Trophoblast cell (in vitro differentiated cells and primary cell): ENCODE measurements around the gene TNFRSF12A.

Experiments used
- DNase-seq, 2 donors: peaks; one replicate each; pipeline ENCODE4 v3.0.0-alpha.2; 2016
- H2AFZ ChIP-seq: 2 replicates; pipeline ENCODE4 v1.6.1; 2013; ENCODE audit warnings: low read length, moderate library complexity, mild to moderate bottlenecking; ENCODE audit not compliant: insufficient read depth, poor library complexity
- H2AK5ac ChIP-seq: 2 replicates; pipeline ENCODE4 v1.6.1; 2013; ENCODE audit warnings: mild to moderate bottlenecking, low read length
- H2BK120ac ChIP-seq: 2 replicates; pipeline ENCODE4 v1.6.1; 2013; ENCODE audit warnings: low read length, mild to moderate bottlenecking, moderate library complexity; ENCODE audit not compliant: insufficient read depth, poor library complexity
- H2BK12ac ChIP-seq: 2 replicates; pipeline ENCODE4 v1.6.1; 2013; ENCODE audit warnings: mild to moderate bottlenecking, low read length, moderate library complexity
- H2BK5ac ChIP-seq: 2 replicates; pipeline ENCODE4 v1.6.1; 2013; ENCODE audit warnings: low read length, low read depth, moderate library complexity, mild to moderate bottlenecking; ENCODE audit not compliant: poor library complexity
- H3K14ac ChIP-seq: 2 replicates; pipeline ENCODE4 v1.6.1; 2013; ENCODE audit warnings: mild to moderate bottlenecking, low read length
- H3K18ac ChIP-seq: 2 replicates; pipeline ENCODE4 v1.6.1; 2013; ENCODE audit warnings: mild to moderate bottlenecking, low read length
- H3K23ac ChIP-seq: 2 replicates; pipeline ENCODE4 v1.6.1; 2013; ENCODE audit warnings: low read length
- H3K27ac ChIP-seq: 2 replicates; pipeline ENCODE4 v1.5.1; 2013; ENCODE audit warnings: low read depth, mild to moderate bottlenecking, inconsistent platforms, low read length, moderate library complexity
- H3K27me3 ChIP-seq: 2 replicates; pipeline ENCODE4 v1.6.1; 2013; ENCODE audit warnings: inconsistent platforms, mild to moderate bottlenecking, low read length, moderate library complexity; ENCODE audit not compliant: insufficient read depth
- H3K36me3 ChIP-seq, 2 experiments: 1 replicate in 1 of 2; 2 replicates in 1 of 2; pipeline ENCODE4 v1.6.1; 2013; ENCODE audit warnings: low read length in 2 of 2, mild to moderate bottlenecking in 2 of 2, moderate library complexity in 1 of 2; ENCODE audit not compliant: insufficient read depth in 2 of 2, control insufficient read depth in 1 of 2
- H3K4ac ChIP-seq: 2 replicates; pipeline ENCODE4 v1.6.1; 2013; ENCODE audit warnings: low read depth, mild to moderate bottlenecking, low read length, moderate library complexity
- H3K4me1 ChIP-seq, 2 experiments: 1 replicate in 1 of 2; 2 replicates in 1 of 2; pipeline ENCODE4 v1.6.1; 2013; ENCODE audit warnings: low read length in 2 of 2, mild to moderate bottlenecking in 2 of 2, moderate library complexity in 1 of 2; ENCODE audit not compliant: insufficient read depth in 2 of 2, control insufficient read depth in 1 of 2
- H3K4me2 ChIP-seq: 2 replicates; pipeline ENCODE4 v1.6.1; 2013; ENCODE audit warnings: inconsistent platforms, mild to moderate bottlenecking, low read length, moderate library complexity
- H3K4me3 ChIP-seq: 2 replicates; pipeline ENCODE4 v1.5.1; 2013; ENCODE audit warnings: mild to moderate bottlenecking, low read depth, low read length, inconsistent platforms
- H3K79me1 ChIP-seq: one replicate; pipeline ENCODE4 v1.6.1; 2013; ENCODE audit warnings: low read length
- H3K79me2 ChIP-seq: 2 replicates; pipeline ENCODE4 v1.6.1; 2013; ENCODE audit warnings: low read length, mild to moderate bottlenecking; ENCODE audit not compliant: control insufficient read depth, insufficient read depth, poor library complexity
- H3K9ac ChIP-seq: 2 replicates; pipeline ENCODE4 v1.6.1; 2013; ENCODE audit warnings: mild to moderate bottlenecking, low read length
- H3K9me3 ChIP-seq: 2 replicates; pipeline ENCODE4 v1.6.1; 2013; ENCODE audit warnings: low read depth, mild to moderate bottlenecking, control low read depth, inconsistent platforms, low read length; ENCODE audit not compliant: insufficient read depth
- H4K12ac ChIP-seq: 2 replicates; pipeline ENCODE4 v1.6.1; 2013; ENCODE audit warnings: low read depth, mild to moderate bottlenecking, low read length, moderate library complexity
- H4K8ac ChIP-seq: 2 replicates; pipeline ENCODE4 v1.6.1; 2013; ENCODE audit warnings: low read depth, mild to moderate bottlenecking, low read length, moderate library complexity
- H4K91ac ChIP-seq: one replicate; pipeline ENCODE4 v1.6.1; 2013; ENCODE audit warnings: low read depth, mild to moderate bottlenecking, low read length, moderate library complexity
- WGBS: extraction: QIAGEN DNeasy Blood & Tissue Kit; methylation state at CpG from one replicate; pipeline ENCODE4 v1.1.7; 2013; ENCODE audit warnings: missing lambda C conversion rate; ENCODE audit not compliant: insufficient read length, insufficient coverage; ENCODE audit errors: extremely low coverage; 5-methylcytosine and 5-hydroxymethylcytosine counted together

TNFRSF12A gene

DNA sequence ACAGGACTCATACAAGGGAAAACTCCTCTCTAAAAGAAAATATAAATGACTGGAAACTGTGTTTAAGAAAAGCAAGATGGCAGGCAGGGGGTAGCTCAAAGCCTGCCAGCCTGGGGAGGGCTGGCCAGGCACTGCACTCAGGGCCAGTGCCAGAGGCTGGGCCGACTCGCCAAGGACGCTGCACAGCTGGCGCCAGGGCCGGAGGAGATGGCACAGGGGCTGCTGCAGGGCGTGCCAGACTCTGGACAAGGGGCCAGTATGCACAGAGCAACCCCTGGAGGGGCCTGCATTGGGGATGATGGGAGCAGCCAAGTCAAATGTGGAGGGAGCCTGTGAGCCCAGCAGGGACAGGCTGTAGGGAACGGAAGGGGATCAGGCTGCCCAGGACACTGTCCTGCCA, 44.0 kb upstream of the TNFRSF12A start:
- Histone ChIP-seq H2BK5ac (no peak overlapping the region), H3K23ac (no peak overlapping the region), H3K4me1 (peaks cover 12% of the 10 kb centered on the region in 2 experiments), H4K12ac (no peak overlapping the region), H3K36me3 (peaks cover 55 to 62% of the 10 kb centered on the region in 2 experiments), H3K4me2 (no peak overlapping the region), H3K4me3 (no peak overlapping the region), H3K14ac (no peak overlapping the region), H2BK12ac (no peak overlapping the region), H3K79me2 (peaks cover 10% of the 10 kb centered on the region), H2AFZ (no peak overlapping the region), H3K4ac (no peak overlapping the region), H4K91ac (no peak overlapping the region), H2BK120ac (no peak overlapping the region), H3K27ac (no peak overlapping the region), H3K9ac (no peak overlapping the region), H2AK5ac (no peak overlapping the region), H4K8ac (no peak overlapping the region), H3K18ac (no peak overlapping the region), H3K27me3 (no peaks in the 10 kb centered on the region), H3K79me1 (peaks cover 14% of the 10 kb centered on the region), H3K9me3 (no peaks in the 10 kb centered on the region)
- no peak for DNase-seq
- WGBS: no CpG with 5 or more reads among the region's 7 CpGs

GRCh38 chr16:2976673-2977072, 43.5 kb upstream of the TNFRSF12A start:
- Histone ChIP-seq H3K4me2 (no peak overlapping the region), H4K12ac (no peak overlapping the region), H2BK120ac (no peak overlapping the region), H2BK5ac (no peak overlapping the region), H2AFZ (no peak overlapping the region), H2BK12ac (no peak overlapping the region), H3K4me1 (peaks cover 16 to 17% of the 10 kb centered on the region in 2 experiments), H3K36me3 (peaks cover 53 to 60% of the 10 kb centered on the region in 2 experiments), H4K8ac (no peak overlapping the region), H3K27ac (no peak overlapping the region), H4K91ac (no peak overlapping the region), H3K4me3 (no peak overlapping the region), H3K9me3 (no peaks in the 10 kb centered on the region), H3K4ac (no peak overlapping the region), H3K18ac (no peak overlapping the region), H3K9ac (no peak overlapping the region), H3K79me2 (peaks cover 10% of the 10 kb centered on the region), H3K79me1 (peaks cover 15% of the 10 kb centered on the region), H3K27me3 (no peaks in the 10 kb centered on the region), H3K14ac (no peak overlapping the region), H2AK5ac (no peak overlapping the region), H3K23ac (no peak overlapping the region)
- DNase-seq: no peak
- WGBS: no CpG with 5 or more reads among the region's 15 CpGs

- H4K12ac ChIP-seq: no peak overlapping the region
- H3K4me3 ChIP-seq: no peak overlapping the region
- H2BK120ac ChIP-seq: no peak overlapping the region
- no peak overlapping the region for H3K14ac ChIP-seq
- H3K18ac ChIP-seq: no peak overlapping the region
- no peak overlapping the region for H4K91ac ChIP-seq
- H3K23ac ChIP-seq: no peak overlapping the region
- no peak overlapping the region for H3K27ac ChIP-seq
- peaks cover 10% of the 10 kb centered on the region for H3K79me2 ChIP-seq
- H3K9ac ChIP-seq: no peak overlapping the region
- no peak overlapping the region for H2BK12ac ChIP-seq
- H3K9me3 ChIP-seq: no peaks in the 10 kb centered on the region
- peaks cover 45 to 53% of the 10 kb centered on the region in 2 experiments for H3K36me3 ChIP-seq
- no peak overlapping the region for H3K4ac ChIP-seq
- no peak overlapping the region for H3K4me2 ChIP-seq
- no peak overlapping the region for H2AK5ac ChIP-seq
- DNase-seq: no peak
- H2BK5ac ChIP-seq: no peak overlapping the region
- H3K4me1 ChIP-seq: peaks cover 17 to 21% of the 10 kb centered on the region in 2 experiments
- H4K8ac ChIP-seq: no peak overlapping the region
- peaks cover 15% of the 10 kb centered on the region for H3K79me1 ChIP-seq
- no CpG with 5 or more reads among the region's 6 CpGs for WGBS
- no peaks in the 10 kb centered on the region for H3K27me3 ChIP-seq
- H2AFZ ChIP-seq: no peak overlapping the region
Observed at GRCh38 chr16:2977440-2977839, 42.7 kb upstream of the TNFRSF12A start.

DNA sequence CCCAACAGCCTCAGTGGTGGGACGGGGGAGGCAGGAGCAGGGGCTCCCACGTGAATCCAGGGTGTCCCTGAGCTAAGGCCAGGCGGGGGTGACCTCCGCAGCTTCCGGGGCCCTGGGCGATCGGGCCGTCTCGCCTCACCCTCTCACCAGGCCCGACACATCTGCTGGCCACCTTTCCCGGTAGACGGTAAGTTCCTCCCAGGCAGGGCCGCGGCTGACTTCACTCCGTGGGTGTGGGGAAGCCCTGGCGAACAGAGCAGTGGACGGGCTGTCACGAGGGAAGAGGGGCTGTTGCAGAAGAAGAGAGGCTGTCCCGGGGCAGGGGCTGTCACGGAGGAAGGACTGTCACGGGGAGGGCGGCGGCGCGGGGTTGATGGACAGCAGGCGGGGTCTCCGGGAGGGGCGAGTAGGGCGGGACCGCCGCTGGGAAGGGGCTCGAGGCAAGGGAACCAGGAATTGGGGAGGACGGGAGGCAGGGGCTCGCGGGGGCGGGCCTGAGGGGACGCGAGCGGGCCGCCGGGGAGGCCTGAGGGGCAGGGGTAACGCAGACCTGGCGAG, 40.4 kb upstream of the TNFRSF12A start:
- Histone ChIP-seq H2BK5ac (peak overlapping the region; percentile 84), H4K8ac (peak overlapping the region; percentile 53), H3K79me2 (peaks cover 10% of the 10 kb centered on the region), H3K9ac (peak overlapping the region; percentile 76), H3K23ac (no peak overlapping the region), H4K12ac (peak overlapping the region; percentile 38), H2AFZ (peak overlapping the region; percentile 78), H3K36me3 (peaks cover 26 to 34% of the 10 kb centered on the region in 2 experiments), H3K4me2 (peak overlapping the region; percentile 80), H3K27me3 (no peaks in the 10 kb centered on the region), H3K4ac (peak overlapping the region; percentile 73), H3K79me1 (peaks cover 15% of the 10 kb centered on the region), H3K9me3 (no peaks in the 10 kb centered on the region), H3K4me3 (peak overlapping the region; percentile 85), H2BK12ac (no peak overlapping the region), H2BK120ac (peak overlapping the region; percentile 65), H3K4me1 (peaks cover 17 to 23% of the 10 kb centered on the region in 2 experiments), H2AK5ac (peak overlapping the region; percentile 59), H3K18ac (peak overlapping the region; percentile 54), H3K14ac (peak overlapping the region; percentile 63), H4K91ac (peak overlapping the region; percentile 89), H3K27ac (peak overlapping the region; percentile 37)
- no CpG with 5 or more reads among the region's 43 CpGs for WGBS
- no peak for DNase-seq
